Tibial nerve (tissue), 3 donors: ENCODE data around the gene GOLPH3L.

ENCODE experiments used
- POLR2A ChIP-seq, 2 donors: fragments of 450-650 bp; IDR thresholded peaks; one replicate each; pipeline ENCODE4 v1.6.1; 2017; ENCODE audit warnings: antibody characterized with exemption in 2 of 2, mild to moderate bottlenecking in 2 of 2, moderate library complexity in 2 of 2
- TF ChIP-seq, protein P1 (sequence below), 5 experiments: fragments of 200-600 bp in 3 of 5; fragments of 450-650 bp in 2 of 5; sonication (generic) in 3 of 5; IDR thresholded peaks; one replicate each; pipeline ENCODE4 v1.5.1; 2016 to 2019; ENCODE audit warnings: antibody characterized with exemption in 5 of 5, mild to moderate bottlenecking in 3 of 5, moderate library complexity in 2 of 5

DNA sequence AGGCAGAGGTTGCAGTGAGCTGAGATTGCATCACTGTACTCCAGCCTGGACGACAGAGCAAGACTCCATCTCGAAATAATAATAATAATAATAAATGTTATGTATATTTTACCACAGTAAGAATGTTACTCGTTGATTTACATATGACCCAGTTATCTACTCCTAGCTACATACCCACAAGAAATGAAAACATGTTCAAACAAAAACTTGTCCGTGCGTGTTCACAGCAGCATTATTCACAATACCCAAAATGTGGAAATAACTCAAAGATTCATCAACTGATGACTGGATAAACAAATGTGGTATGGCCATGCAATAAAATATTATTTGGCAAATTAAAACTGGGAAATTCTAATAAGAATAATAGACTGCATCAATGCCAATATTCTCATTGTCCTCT is 35.8 kb downstream of the GOLPH3L start:
- TF ChIP-seq, protein P1, sequence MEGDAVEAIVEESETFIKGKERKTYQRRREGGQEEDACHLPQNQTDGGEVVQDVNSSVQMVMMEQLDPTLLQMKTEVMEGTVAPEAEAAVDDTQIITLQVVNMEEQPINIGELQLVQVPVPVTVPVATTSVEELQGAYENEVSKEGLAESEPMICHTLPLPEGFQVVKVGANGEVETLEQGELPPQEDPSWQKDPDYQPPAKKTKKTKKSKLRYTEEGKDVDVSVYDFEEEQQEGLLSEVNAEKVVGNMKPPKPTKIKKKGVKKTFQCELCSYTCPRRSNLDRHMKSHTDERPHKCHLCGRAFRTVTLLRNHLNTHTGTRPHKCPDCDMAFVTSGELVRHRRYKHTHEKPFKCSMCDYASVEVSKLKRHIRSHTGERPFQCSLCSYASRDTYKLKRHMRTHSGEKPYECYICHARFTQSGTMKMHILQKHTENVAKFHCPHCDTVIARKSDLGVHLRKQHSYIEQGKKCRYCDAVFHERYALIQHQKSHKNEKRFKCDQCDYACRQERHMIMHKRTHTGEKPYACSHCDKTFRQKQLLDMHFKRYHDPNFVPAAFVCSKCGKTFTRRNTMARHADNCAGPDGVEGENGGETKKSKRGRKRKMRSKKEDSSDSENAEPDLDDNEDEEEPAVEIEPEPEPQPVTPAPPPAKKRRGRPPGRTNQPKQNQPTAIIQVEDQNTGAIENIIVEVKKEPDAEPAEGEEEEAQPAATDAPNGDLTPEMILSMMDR (IDR thresholded peaks at IDR 0.05) = no peak
- no peak for TF ChIP-seq POLR2A (IDR thresholded peaks at IDR 0.05)
